Measurements from ENCODE around the gene AARS2.
A peak's percentile ranks its signal among the peaks of the same experiment; 100 is the strongest.
"Not testable (repeated sequence)": the region's sequence is repeated elsewhere in the genome, so short reads cannot be mapped to it uniquely, and the experiment has no call there.

Gene AARS2

GRCh38 chr6:44312901-44313788 is at the start of gene AARS2:
Gene AARS2 (minus strand): TSS chr6:44313347. CDS start chr6:44313323, 24 bp downstream.
- DNase-seq (ENCODE audit: low spot score): peak; percentile 80

DNA sequence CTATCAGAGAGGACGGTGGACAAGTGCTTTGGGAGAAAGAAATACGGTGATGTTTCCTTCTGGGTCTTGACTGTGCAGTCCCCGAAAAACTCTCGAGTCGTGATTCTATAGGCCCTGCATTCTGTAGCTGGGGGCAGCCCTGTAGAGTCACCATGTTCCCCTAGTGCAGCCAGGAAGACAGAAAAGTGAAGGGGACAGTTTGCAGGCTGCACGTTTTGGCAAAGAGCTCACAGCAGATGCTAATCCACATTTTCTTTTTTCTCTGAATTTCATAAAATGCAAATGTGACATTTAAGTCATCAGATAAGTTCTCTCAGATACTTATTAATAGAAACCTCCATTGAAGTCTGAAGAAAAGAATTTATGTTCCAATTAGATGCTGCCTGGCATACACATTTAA is 48.8 kb upstream of the AARS2 start:
- DNase-seq (ENCODE audit: low spot score): no peak

DNA sequence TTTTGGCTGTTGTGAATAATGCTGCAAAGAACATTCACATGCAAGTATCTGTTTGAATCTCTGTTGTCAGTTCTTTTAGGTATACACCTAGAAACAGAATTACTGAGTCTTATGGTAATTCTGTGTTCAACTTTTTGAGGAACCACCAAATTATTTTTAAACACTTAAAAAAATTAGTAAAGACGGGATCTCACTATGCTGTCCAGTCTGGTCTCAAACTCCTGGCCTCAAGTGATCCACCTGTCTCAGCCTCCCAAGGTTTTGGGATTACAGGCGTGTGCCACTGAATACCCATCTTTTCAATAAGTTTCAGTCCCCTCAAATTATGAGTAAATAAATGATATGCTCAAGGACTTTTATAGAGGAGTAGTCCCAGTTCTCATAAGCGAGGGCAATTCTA is 46.8 kb upstream of the AARS2 start:
- no peak for DNase-seq (ENCODE audit: low spot score)

DNA sequence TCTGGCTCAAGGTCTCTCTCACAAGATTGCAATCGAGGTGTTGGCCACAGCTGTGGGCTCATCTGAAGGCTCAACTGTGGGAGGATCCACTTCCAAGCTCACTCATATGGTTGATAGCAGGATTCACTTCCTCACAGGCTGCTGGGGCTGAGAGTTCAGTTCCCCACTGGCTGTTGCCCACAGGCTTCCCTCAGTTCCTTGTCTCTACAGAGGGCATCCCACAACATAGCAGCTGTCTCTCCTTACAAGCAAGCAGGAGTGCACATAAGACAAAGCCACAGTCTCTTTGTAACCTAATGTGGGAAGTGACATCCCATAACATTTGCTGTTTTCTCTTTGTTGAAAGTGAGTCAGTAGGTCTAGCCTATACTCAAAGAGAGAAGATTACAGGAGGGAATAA is 43.3 kb upstream of the AARS2 start:
- DNase-seq (ENCODE audit: low spot score): no peak

GRCh38 chr6:44355640-44356039 is 42.5 kb upstream of the AARS2 start:
- no peak for DNase-seq (ENCODE audit: low spot score)

DNA sequence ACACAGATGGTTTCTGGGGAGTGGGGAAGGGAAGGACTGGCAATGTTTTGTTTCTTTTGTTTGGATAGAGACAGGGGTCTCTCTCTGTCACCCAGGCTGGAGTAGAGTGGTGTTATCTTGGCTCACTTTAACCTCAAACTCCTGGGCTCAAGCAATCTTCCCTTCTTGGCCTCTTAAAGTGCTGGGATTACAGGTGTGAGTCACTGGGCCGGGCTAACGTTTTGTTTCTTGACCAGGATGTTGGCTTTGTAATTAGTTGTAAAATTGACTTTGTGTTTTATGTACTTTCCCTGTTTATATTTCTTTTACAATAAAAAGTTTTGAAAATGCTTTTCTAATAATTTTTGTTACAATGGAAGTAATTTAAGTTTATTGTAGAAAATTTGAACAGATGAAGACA is 40.2 kb upstream of the AARS2 start:
- DNase-seq (ENCODE audit: low spot score): no peak

GRCh38 chr6:44352259-44352658 is 39.1 kb upstream of the AARS2 start:
- no peak for DNase-seq (ENCODE audit: low spot score)

DNA sequence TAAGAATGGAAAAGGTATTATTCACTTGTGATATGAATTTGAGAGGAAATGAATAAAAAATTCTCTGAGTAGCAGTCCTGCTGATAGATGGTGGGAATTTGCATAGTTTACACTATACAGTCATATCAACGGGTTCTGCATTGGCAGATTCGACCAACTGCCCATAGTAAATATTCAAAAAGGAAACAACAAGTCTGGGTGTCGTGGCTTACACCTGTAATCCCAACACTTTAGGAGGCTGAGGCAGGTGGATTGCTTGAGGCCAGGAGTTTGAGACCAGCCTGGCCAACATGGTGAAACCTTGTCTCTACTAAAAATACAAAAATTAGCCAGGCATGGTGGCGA is 37.5 kb upstream of the AARS2 start:
- DNase-seq (ENCODE audit: low spot score): not testable (repeated sequence)

DNA sequence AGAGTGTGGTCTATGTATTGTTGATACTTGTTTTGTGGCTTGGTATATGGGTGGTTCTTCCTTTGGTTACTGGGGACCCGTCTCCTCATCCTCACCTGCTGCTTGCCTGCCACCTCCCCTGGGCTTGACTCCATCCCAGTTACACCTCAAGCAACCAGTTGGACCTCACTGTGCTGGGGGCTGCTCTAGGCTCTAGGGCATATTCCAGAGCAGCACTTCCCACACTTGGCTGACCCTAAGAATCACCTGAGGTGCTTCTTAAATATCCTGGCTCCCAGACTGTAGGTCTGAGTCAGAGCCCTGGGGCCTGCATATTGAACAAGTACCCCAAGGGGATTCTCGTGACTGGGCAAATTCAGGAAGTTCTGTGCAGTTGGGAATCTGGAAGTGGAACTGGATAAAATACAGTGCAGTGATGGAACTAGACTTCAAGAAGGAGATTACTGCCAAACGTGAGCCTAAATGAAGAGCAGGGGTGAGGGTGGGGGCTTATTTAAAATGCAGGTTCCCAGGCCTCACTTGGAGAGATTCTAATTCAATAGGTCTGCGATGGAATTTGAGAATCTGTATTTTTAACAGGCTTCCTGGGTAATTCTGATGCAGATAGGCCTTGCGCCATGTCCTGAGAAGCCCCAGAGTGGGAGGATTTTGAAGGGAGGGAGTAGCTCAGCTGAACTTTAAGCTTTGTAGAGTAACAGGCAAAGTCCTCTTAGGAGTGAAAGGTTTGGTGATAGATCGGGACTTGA is 36.9 kb upstream of the AARS2 start:
- no peak for DNase-seq (ENCODE audit: low spot score)

DNA sequence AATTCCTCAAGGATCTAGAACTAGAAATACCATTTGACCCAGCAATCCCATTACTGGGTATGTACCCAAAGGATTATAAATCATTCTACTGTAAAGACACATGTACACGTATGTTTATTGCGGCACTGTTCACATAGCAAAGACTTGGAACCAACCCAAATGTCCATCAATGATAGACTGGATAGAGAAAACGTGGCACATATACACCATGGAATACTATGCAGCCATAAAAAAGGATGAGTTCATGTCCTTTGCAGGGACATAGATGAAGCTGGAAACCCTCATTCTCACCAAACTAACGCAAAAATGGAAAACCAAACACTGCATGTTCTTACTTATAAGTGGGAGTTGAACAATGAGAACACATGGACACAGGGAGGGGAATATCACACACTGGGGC is 33.7 kb upstream of the AARS2 start:
- not testable (repeated sequence) for DNase-seq (ENCODE audit: low spot score)

DNA sequence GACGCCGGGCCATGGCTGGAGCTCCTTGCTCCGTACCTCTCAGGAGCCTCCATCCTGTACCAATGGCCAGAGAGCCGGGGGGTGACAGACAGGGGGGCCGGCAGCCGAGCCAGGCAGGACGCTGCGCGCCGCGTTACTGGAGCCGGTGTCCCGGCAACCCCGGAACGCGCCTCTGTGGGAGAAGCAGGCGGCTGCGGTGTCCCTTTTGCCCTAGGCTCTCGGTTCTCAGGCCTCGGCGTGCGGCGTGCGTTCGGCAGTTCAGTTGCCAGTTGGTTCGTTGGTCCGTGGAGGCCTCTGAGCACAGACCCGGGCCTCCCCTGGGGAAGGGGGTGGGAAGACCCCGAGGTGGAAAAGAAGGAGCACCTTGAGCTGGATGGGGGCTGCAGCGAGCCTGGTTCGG is 29.3 kb upstream of the AARS2 start, which contains the start of gene SPATS1:
TSS of gene SPATS1 (plus strand) at position 162 of the 400 bp plus-strand sequence. CDS start 446 bp downstream, outside the sequence.
- DNase-seq (ENCODE audit: low spot score): no peak

DNA sequence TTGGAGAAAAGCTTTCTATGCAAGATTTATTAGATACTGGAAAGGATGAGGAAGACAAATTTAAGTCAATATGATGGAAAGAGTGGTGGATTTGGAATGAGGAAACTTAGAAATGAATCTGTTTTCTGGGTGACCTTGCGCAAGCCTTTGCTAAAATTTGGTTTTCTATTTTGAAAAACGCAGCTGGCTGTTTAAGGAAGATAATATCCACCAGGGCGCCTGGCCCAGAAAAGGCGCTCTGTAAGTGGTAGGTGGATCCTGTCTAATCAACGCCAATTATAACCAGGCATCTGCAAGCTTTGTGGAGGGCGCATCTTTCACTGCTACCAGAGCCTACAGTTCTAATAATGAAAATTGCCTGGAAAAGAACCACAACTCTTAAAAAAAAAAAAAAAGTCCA is 28.9 kb upstream of the AARS2 start:
- no peak for DNase-seq (ENCODE audit: low spot score)

DNA sequence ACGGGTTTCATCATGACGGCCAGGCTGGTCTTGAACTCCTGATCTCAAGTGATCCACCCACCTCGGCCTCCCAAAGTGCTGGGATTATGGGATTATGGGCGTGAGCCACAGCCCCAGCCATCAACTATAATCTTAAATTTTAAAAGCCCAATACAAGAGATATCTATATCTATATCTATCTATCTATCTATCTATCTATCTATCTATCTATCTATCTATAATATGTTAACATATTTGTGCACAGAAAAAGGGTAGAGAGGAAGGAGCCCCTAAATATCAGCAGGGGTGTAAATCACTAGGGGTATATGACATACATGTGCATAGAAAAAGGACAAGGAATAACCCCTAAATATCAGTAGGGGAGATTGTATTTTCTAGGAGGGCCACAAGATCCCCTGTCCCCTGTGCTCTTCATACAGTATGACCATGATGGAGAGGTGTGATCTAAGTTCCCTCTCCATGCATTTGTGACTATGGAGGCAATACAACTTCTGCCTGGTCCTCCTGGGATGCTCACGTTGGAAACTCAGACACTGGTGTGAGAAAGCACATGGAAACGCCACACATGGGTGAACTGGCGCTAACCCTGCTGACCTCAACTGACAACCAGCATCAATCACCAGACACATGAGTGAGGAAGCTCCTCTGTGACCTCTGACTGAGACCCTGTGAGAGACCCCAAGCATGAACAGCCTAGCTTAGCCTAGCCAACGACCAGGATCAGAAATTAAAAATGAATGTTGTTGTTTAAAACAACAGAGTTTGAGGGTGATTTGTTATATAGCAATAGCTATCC is 28.1 kb upstream of the AARS2 start:
- DNase-seq (ENCODE audit: low spot score): no peak

DNA sequence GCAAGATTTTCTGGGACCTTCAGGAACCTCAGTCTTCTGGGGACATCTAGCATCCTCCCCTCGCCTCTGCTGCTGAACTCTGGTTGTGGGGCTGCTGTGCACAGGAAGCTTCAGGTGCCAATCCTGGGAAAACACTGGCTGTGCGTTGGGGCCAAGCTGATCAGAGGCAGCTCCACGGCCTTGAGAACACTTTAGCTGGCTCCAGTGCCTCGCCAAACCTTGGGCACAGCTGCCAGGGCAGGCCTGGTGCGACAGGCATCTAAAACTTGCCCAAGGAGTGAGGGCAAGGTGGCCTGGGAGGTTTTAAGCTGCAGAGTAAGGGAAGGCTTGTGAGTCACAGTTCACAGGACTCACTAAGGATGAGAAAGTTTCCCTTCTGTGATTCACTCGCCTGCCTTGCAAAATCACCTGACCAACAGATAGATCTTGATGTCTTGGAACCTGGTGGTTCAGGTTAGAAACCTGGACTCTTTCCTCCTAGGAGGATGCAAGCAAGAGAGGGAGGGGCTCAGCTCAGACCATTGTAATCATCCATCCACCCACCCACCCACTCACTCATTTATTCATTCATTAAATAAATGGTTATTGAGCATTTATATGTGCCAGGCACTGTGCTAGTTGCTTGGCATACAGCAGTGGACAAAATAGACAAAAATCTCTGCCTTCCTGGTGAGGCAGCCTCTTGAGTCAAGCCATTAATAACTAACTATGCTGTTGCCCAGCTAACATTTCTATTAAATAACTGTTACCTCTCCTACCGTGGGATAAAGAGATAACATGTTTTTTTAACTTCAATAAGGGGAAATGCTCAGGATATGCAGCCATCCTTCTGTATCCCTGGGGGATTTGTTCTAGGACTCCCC is 26.8 kb upstream of the AARS2 start:
- DNase-seq (ENCODE audit: low spot score): no peak

DNA sequence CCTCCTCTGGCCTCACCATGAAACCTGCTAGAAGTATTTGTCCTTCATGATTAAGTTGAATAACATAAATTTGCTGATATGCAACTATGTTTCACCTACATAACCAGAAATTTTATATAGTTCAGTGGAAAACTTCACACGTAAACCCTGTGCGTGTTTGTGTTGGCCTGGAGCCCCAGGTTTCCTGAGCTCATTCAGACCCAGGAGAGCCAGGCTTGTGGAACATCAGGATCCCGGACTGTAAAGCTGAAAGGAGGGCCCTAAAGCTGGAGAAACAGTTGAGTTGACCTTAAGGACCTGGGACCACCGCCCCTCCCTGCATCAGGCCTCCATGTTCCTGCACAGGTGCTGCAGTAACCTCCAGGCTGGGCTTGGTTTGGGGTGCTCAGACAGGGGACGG is 26.2 kb upstream of the AARS2 start:
- no peak for DNase-seq (ENCODE audit: low spot score)

DNA sequence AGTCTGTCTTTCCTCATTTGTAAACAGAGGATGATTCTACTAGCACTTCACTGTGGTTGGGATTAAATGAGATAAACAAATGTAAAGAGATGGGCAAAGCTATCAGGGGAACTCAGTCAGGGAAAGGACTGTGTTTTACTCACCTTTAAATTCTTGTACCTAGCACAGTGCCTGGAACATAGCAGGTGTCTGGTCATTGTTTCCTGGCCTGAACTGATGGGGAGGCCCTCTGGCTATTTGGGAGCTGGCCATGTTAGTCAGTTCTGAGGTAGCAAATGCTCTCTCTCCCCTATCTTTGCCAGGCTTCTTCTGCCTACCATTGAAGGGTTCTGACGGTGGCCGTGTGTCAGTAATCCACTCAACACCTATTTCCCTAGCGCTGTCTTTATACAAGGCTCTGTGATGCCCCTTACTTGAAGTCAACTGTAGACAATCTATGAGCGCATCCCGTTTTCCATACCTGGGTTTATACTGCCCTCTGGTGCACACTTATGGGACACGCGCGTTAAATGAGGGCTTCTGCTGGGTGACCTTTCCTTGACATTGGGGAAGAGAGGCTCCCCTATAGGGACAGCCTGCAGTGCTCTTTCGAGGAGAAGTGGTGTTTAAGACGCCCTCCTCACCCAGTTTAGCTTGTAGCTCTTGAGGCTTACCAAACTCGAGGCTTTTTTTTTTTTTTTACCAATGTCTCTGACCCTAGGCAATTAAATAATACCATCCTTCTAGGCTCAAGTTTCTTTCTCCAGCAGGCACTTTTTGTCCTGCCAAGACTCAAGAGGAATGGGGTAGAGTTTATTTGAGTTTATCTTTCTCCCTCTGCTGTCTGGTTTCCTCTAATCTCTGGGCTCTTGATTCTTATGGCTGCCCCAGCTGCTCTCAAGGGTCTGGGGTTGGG is 25.3 kb upstream of the AARS2 start:
- peak; percentile 49 for DNase-seq (ENCODE audit: low spot score)

GRCh38 chr6:44335631-44336030 is 22.5 kb upstream of the AARS2 start:
- no peak for DNase-seq (ENCODE audit: low spot score)

- DNase-seq (ENCODE audit: low spot score): no peak
These were observed 20.8 kb upstream of the AARS2 start for GRCh38 chr6:44333942-44334341.

GRCh38 chr6:44333273-44333919 is 20.2 kb upstream of the AARS2 start:
- no peak for DNase-seq (ENCODE audit: low spot score)

GRCh38 chr6:44332585-44332984 is 19.4 kb upstream of the AARS2 start:
- DNase-seq (ENCODE audit: low spot score): no peak
